IPS-NIHi7 (cell line): ENCODE data around the gene CDH15.

Source experiments
- DNase-seq: peaks from one replicate; pipeline ENCODE4 v3.0.0; 2012; ENCODE audit warnings: mixed read lengths; ENCODE audit errors: extremely low spot score

The CDH15 gene

DNA sequence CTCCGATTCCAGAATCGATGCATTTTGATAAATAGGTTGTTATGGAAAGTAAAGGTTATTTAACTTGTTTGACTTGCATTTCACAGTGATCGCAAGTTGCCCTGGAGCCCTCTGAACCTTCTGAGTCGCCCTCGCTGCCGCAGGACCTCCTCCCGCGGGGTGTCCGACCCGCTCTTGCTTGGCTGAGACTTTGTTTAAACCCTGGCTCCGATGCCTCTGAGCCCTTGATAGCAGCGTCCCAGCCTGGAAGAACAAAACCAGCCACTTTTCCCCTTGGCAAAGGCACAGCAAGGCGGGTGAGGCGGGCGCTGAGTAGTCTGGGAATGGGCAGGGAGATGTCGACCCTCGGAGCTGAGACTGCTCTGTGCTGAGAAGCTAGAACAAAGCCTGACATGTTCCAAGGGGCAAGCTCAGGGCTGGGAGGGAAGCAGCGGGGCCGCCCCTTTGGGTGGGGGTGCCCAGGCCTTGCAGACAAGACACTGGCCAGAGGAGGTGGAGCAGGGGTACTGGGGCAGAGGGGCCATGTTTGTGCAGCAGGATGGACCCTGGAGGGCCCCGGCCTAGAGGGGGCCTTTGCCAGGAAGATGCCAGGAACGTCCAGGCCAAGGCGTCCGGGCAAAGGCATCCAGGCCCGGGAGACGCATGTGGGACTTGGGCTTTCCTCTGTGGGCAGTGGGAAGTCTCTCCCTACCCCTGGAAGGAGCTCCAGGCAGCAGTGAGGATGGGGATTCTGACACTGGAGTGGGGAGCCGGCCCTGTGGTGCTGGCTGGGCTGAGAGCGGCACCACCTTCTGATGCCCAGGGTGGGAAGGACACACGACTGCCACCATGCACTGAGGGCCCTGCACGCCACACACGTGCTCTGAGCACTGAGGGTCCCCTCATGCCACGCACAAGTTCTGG is 30.3 kb upstream of the CDH15 start:
- DNase-seq: no peak

DNA sequence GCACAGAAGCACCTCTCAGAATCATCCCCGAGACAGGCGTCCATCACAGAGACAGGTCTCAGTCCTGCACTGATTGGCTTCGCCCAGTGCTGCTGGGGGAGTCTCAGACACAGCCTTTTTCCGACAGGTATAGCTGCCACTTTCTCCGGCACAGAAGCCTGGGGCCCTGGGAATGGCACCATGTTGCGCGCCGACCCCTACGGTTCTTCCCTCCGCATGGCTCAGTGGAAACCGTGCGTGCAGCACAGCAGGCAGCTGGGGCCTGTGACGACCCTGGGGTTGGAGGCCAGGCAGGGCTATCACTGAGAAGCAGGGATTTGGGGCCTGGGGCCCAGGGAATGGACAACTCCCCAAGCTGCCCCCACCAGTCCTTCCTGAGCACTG is 29.7 kb upstream of the CDH15 start:
- DNase-seq: no peak

DNA sequence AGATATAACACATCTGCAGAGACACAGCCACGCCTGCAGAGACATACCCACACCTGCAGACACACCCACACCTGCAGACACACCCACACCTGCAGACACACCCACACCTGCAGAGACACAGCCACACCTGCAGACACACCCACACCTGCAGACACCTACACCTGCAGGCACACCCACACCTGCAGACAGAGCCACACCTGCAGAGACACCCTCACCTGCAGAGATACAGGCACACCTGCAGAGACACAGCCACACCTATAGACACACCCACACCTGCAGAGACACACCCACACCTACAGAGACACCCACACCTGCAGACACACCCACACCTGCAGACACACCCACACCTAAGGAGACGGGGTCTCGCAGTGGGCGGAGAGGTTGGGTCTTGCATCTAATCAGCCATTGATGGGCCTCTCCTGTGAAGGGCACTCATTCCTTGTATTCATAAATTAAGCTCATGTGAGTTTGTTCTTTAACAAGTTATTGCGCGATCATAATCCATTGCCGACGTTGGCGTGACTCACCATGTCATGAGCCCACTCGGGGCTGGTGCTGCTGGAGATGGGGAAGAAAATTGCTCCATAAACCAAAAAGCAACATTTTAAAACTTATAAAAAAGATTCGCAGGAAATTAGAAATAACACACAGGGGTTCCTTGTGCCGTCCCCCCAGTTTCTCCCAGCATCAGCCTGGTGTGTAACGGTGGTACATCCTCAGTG is 28.9 kb upstream of the CDH15 start:
- no peak for DNase-seq

DNA sequence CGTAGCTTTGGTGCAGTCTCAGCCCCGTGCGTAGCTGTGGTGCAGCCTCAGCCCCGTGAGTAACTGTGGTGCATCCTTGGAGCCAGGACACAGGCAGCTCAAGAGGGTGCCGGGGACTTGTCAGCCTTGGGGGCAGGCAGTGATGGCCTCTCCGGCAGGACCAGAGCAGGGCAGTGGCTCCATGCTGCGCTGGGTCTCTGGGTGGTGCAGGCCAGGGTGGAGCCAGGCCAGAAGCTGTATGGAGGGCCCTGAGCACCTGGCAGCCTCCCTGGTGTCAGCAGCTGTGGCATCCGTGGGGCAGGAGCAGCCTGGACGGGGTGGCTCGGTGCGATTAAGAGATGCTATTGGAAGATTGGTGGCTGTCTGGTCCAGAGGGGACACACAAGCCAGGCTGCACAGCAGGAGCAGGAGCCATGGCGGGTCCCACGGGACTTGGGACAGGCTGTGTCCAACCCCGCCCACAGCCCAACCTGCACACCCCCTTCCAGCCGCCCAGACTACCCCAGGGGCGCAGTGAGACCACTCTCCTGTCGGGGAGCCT is 28.3 kb upstream of the CDH15 start:
- DNase-seq: no peak

DNA sequence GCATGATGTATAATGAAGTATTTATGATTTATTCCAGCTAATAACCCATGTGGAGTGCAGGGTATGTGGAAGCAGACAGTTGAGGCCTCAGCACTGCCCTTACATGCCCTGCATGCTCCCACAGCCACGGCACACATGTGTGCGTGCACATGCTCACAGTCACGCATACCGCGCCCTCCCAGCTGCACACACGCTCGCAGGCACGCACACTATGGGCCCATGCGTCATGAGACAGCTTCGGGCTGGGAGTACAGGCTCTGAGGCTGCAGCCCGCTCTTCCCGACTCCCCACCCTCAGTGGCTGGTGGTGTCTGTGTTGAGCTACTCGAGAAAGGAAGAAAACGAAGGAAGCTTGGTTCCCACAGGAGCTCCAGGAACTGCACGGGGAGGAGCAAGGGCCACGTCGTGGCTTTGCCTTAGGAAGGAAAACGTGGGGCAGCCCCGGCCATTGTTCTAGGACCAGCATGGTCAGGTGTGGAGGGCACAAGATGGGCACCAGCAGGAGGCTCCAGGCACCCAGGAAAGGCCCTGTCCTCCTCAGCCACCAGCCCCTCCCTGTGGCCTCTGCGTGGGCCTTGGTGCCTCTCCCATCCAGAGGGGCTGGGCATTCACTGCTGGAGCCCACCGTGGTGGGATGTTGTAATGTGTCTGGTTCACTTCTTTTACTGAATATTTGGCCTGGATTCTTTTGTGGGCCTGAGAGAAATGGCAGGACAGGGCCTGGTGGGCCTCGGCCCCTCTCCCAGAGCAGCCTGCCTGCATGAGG is 27.5 kb upstream of the CDH15 start:
- DNase-seq: no peak

DNA sequence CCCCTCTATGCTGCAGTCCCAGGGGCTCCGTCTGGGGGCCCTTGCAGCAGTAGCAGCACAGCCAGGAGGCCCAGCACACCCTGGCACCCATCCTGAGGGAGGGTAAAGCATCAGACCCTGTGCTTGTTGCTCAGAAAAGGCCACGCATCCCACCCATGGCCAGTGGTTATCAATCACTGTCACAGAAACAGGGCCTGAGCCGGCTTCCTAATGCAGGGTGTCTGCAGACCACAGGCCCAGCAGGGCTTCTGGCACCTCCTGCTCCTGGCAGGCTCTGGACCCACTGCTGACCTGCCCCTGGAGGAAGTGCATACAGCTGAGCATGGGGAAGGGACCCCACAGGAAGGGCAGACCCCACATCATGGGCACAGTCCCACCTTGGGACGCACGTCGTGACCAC is 26.9 kb upstream of the CDH15 start:
- no peak for DNase-seq

DNA sequence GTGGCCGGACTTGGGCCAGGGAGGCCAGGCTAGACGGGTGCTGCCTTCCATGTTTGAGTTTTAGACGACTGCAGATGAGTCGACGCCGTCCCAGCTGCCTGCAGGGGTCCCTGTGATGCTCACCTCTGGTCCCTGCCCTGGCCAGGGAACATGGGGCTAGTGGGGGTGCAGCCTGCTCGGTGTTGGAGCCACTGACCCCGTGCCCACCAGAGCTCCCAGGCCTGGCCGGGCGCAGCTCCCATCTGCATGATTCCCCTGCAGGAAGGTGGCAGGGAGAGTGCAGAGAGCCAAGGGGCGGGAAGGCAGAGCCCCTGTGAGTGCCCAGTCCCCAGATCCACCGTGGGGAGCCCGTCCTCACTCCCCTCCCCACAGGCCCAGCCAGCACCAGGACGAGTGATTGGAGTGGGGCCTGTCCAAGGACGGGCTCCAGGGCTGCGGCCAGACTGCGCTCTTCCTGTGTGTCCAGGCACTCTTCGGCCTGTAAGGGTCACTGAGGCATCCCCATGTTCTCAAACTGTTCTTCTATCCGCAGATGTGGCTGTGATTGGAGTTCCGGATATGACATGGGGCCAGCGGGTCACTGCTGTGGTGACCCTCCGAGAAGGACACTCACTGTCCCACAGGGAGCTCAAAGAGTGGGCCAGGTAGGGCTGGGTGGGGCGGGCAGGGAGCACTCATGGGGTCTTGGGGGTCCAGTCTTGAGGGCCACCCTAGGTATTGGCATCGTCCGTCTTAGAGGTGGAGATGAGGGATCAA is 26.0 kb upstream of the CDH15 start:
- no peak for DNase-seq

DNA sequence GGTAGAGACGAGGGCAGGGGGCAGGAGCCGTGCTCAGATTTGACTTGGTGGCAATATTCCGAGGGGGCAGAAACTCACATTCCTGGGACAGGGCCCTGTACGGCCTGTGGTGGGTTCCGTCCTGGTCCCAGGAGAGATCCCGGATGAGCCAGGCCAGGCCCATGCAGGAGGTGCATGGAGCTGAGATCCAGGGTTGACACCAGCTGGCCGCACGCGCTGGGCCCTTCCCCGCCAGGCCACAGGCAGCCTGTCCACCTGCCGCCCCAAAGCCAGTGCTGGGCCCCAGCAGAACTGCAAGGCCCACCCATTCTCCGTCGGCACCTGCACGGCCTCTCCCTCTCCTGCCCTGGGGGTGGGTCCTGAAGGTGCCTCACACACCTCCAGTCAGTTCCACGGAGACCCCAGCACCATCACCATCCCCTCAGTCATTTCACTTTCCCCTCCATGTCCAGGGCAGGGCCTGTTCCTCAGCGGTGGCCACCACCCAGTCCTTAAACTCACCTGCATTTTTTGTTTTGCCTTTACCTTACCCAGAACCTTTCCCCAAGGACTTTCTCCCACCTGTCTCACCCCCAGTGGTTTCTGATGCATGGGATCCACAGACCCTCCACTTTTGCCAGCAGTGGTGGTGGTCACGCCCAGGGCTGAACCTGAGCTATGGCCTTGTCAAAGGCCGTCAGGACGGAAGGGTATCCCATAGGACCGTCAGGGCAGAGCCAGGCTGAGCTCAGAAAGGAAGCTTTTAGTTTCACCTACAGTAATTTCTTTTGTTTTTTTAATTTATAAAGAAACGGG is 25.1 kb upstream of the CDH15 start:
- DNase-seq: no peak

DNA sequence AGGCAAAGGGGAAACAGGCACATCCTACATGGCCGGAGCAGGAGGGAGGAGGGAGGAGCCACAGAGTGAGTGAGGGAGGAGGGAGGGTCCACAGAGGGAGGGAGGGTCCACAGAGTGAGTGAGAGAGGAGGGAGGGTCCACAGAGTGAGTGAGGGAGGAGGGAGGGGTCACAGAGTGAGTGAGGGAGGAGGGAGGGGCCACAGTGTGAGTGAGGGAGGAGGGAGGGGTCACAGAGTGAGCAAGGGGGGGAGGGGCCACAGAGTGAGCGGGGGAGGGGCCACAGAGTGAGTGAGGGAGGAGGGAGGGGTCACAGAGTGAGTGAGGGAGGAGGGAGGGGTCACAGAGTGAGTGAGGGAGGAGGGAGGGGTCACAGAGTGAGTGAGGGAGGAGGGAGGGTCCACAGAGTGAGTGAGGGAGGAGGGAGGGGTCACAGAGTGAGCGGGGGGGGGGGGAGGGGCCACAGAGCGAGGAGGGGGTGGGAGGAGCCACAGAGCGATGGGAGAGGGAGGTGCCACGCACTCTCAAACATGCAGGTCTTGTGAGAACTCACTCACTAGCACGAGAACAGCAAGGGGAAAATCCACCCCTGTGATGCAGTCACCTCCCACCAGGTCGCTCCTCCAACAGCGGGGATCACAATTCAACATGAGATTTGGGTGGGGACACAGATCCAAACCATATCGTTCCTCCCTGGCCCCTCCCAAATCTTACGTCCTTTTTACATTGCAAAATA is 24.3 kb upstream of the CDH15 start:
- no peak for DNase-seq

DNA sequence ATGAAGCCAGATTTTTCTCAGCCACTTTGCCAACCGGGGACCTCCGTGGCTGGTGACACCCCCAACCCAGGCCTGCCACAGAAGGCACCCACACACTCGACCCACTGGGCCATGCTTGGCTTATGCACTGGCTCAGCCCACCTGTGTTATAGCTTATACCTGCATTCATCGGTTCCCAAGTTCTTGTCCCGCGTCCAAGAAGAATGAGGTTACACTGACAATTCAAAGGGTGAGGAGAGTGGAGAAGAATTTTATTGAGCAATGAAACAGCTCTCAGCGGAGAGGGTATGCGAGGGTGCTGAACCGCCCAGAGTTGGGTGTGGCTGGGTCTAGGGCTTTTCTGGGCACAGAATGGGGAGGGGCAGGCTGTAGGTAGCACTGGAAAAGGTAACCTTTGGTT is 22.2 kb upstream of the CDH15 start:
- no peak for DNase-seq

DNA sequence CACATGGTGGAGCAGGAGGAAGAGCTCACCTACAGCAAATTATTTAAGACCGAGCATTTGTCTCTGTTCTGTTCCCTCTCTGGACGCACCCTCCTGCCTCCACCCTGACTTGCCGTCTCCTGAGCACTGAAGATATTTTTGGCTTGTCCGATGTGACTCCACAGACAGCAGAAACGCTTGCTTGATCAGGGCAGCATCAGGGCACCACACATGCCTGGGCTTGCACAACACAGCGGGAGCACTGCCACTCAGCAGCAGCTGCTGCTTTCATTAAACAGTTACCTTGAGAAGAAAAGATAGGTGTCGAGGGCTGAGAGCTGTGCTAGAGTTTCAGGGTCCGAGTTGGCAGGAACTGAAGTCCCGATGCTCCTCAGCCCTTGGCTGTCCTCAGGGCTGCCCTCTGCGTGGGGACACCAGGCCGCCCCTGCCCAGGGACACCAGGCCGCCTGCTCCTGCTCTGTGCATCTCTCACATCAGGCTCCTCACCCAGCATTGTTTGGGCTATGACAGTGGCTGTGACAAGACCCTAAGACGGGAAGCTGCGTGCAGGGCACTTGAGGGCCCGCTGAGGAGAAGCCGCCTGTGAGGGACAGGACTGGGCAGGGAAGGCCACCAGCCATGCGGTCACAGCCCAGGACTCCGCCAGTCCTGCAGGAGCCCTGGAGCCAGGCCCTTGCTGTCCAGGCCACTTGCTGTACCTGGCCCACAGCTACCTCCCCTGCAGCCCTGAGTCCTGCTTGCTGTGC is 21.3 kb upstream of the CDH15 start:
- no peak for DNase-seq

DNA sequence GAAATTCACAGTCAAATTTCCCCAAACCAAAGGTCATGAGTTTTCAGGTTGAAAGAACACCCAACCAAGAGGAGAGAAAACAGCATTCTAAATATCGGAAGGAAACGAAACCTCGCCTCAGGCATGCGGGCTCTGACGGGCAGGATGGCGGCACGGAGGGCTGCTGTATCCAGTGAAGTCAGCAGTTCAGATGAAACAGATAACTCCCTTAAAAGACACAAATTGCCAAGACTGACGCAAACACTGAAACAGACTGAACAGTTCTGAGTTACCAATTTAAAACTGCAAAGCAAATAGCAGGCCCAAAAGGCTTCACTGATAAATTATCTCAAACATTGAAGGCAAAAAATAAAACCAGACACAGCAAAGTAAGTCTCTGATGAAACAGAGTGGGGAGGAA is 20.6 kb upstream of the CDH15 start:
- DNase-seq: no peak

DNA sequence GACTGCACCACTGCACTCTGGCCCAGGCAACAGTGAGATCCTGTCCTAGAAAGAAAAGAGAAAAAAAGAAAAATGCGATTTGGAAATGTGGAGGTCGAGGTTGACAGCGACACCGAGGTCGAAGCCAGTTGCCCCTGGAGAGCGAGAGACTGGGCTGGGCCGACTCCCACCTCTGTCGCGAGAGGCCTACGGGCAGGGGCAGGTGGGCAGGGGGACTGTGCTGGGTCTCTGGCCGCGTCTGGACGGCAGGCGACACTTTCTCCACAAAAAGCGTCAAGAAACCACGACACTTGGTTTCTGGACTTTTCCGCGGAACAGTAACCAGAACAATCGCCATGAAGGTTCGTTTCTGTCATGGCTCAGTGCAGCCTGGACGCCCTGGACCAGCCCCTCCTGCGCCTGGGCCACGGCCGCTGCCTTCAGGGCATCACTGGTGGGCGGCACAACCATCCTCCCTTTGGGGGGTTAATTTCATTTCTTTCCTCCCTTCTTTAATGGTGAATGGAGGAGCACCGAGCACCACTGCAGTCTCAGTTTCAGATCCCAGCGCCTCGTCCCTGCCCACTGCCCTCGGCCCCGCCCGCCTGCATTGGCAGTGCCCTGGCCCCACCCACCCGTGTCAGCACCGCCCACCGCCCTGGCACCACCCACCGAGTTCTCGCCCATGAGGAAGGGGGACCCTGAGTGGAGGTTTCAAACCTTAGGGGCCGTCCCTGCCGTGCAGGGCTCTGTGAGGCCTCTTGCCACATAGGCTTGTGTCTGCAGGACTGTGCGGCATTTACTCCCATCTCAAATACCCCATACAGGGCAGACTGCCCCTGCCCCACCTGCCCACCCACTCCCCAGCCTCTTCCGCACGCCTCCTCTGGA is 18.5 kb upstream of the CDH15 start:
- no peak for DNase-seq

DNA sequence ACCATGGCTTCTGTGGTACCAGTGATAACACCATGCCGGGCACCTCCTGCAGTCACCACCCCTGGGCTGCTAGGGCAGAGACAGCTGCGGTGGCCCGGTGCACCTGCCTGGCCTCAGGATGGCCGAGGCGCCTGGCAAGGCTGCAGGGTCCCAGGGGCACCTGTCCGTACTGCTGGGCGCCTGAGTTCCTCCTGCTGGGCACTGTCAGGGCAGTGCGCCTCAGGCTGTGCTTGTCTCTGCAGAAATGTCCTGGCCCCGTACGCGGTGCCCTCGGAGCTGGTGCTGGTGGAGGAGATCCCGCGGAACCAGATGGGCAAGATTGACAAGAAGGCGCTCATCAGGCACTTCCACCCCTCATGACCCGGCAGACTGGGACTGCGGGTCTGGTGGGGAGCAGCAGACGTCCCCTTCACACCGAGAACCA is 17.7 kb upstream of the CDH15 start:
- DNase-seq: no peak

DNA sequence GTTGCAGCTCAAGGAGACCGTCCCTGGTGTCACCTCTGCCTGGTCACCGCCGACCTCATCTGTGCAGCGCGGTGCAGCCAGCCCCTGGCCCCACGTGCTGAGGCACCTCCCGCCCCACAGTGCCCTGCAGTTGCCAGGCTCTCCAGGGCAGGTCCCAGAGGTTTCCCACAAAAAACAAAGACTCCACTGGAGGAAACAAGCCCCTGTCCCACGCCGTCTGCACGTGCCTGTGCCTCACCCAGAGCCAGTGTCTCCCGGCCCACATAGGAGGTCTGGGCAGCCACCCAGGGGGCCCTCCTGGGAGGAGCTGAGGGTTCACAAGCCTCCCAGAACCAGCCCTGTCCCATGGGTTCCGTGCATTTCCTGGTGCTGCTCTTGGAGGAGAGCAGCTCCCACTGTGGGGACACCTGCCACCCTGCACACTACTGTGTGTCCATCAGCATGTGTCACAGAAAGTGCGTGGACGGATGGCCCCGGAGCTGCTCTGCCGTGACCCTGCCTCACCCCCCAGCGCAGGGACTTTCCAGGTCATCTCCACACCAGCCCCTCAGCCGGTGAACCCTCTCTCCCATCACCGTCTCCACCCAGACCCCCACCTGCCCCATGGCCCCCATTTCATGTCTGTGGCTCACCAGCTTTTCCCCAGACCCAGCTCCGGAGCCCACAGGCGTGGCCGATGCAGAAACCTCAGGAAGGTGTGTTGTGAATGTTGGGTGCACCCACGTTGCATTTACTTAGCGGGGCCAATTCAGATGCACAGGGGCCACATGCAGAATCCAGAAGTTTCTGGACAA is 17.0 kb upstream of the CDH15 start:
- no peak for DNase-seq

DNA sequence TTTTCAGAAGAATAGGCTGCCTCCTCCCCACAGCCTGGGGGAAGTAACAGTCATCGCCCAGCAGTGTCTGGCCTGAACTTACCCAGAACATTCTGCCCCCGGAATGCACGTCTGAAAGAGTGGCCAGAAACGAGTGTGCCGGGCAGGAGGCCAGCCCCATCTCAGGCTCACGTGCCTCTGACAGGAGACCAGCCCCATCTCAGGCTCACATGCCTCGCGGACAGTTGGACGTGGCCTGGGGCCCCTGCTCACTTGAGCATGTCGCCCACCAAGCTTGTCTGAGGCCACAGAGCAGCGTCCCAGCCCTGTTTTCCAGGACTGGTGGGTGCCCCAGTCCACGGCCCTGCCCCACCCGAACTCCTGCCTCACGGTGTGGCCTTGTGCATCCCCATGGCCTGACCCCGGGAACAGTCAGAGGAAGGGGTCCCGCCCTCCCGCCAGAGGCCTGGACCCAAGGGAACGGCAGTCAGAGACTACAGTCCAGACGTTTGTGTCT is 16.3 kb upstream of the CDH15 start:
- no peak for DNase-seq
